ENCODE results near the gene PSMB5.

PSMB5 gene

DNA sequence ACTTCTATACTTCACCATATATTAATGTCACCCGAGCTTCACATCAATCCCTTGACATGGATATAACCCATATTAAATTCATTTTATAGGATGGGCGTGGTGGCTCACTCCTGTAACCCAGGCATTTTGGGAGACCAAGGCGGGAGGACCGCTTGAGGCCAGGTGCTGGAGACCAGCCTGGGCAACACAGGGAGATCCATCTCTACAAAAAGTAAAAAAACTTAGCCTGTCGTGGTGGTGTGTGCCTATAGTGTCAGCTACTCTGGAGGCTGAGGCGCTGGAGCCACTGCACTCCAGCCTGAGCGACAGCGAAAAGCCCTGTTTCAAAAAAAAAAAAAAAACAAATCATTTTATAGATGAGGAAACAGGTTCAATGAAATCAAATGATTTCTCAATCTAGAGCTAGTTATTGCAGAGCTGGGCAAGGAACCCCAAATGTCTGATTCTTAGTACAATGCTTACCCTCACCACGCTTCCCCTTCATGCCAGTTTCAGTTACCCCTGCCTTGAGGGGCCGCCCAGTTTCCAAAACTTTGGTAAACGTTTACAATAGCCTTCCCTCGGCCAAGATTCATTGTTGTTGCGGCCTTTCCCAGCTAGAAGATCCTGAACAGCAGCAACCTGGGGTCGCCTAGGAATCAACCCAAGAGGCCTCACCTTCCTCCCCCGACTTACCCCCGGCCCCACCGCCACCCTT is 751 bp downstream of the PSMB5 start:
- H2AK5ac ChIP-seq (ENCODE audit: low read length) = peak overlapping the region; percentile 88
- peak overlapping the region; percentile 89 for H3K4ac ChIP-seq (ENCODE audit: low read depth, low read length)
- peak overlapping the region; percentile 99 for H3K14ac ChIP-seq (ENCODE audit: low read length)
- H3K79me1 ChIP-seq (ENCODE audit: low read length) = peaks cover 9% of the 10 kb centered on the region
- peak overlapping the region; percentile 92 for H4K91ac ChIP-seq (ENCODE audit: low read depth, low read length)
- peaks cover 20 to 21% of the 10 kb centered on the region in 2 experiments for H3K36me3 ChIP-seq (ENCODE audit: control insufficient read depth in 1 of 2, insufficient read depth in 2 of 2, low read length in 2 of 2)
- H3K4me1 ChIP-seq (ENCODE audit: control insufficient read depth in 1 of 2, insufficient read depth in 2 of 2, low read length in 2 of 2) = peaks cover 3 to 7% of the 10 kb centered on the region in 2 experiments
- H3K4me2 ChIP-seq (ENCODE audit: low read length) = peak overlapping the region; percentile 62
- WGBS (ENCODE audit: extremely low coverage, insufficient coverage, insufficient read length) = 100% methylated on average over 1 of the region's 17 CpGs
- peak overlapping the region; percentile 78 for H2BK5ac ChIP-seq (ENCODE audit: low read depth, low read length, poor library complexity)
- H4K8ac ChIP-seq (ENCODE audit: low read depth, low read length) = peak overlapping the region; percentile 82
- H2BK120ac ChIP-seq (ENCODE audit: insufficient read depth, low read length, poor library complexity) = peak overlapping the region; percentile 90
- H3K9ac ChIP-seq (ENCODE audit: low read length) = peak overlapping the region; percentile 94
- H3K9me3 ChIP-seq (ENCODE audit: insufficient read depth, low read depth, low read length) = no peaks in the 10 kb centered on the region
- no peaks in the 10 kb centered on the region for H3K27me3 ChIP-seq (ENCODE audit: insufficient read depth, low read length)
- no peak for DNase-seq
- peak overlapping the region; percentile 97 for H3K18ac ChIP-seq (ENCODE audit: low read length)
- H2BK12ac ChIP-seq (ENCODE audit: low read length) = no peak overlapping the region
- H2AFZ ChIP-seq (ENCODE audit: insufficient read depth, low read length, poor library complexity) = peak overlapping the region; percentile 7
- peak overlapping the region; percentile 73 for H3K27ac ChIP-seq (ENCODE audit: low read depth, low read length)
- peak overlapping the region; percentile 94 for H4K12ac ChIP-seq (ENCODE audit: low read depth, low read length)
- no peak overlapping the region for H3K23ac ChIP-seq (ENCODE audit: low read length)
- H3K4me3 ChIP-seq (ENCODE audit: low read depth, low read length) = peak overlapping the region; percentile 84
- peaks cover 12% of the 10 kb centered on the region for H3K79me2 ChIP-seq (ENCODE audit: control insufficient read depth, insufficient read depth, low read length, poor library complexity)

DNA sequence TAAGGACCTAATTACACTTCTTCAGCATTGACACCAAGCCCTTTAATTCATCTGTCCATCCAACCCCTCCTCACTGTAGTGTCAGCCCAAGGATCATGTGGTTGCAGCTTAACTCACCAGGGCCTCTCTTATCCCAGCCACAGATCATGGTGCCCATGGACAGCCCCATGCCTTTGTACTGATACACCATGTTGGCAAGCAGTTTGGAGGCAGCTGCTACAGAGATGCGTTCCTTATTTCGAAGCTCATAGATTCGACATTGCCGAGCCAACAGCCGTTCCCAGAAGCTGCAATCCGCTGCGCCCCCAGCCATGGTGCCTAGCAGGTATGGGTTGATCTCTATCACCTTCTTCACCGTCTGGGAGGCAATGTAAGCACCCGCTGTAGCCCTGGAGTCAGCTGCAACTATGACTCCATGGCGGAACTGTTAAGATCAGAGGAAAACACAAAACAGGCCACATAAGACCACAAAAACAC is 1.4 kb downstream of the PSMB5 start:
- Histone ChIP-seq H3K9ac (ENCODE audit: low read length) (no peak overlapping the region), H3K36me3 (ENCODE audit: control insufficient read depth in 1 of 2, insufficient read depth in 2 of 2, low read length in 2 of 2) (peaks cover 20 to 24% of the 10 kb centered on the region in 2 experiments), H3K4me3 (ENCODE audit: low read depth, low read length) (no peak overlapping the region)

DNA sequence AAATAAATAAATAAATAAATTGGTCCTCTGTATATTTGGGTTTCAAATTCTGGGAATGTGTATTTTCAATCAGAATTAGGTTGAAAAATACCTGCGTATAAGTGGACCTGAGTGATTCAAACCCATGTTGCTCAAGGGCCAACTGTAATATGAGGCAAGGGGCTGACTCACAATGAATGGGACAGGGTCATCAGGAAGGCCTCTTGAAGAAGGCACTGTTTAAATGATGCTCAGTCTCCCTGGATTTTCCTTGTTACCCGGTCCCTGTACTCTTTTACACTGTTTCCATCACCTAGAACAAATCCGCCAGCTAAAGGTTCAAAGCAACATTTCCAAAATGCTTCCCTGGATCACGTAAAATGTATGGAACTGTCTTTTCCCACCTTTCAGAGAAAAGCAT is 3.8 kb downstream of the PSMB5 start:
- H3K18ac ChIP-seq (ENCODE audit: low read length) = no peak overlapping the region
- no peak overlapping the region for H3K4me3 ChIP-seq (ENCODE audit: low read depth, low read length)
- peaks cover 3 to 7% of the 10 kb centered on the region in 2 experiments for H3K4me1 ChIP-seq (ENCODE audit: control insufficient read depth in 1 of 2, insufficient read depth in 2 of 2, low read length in 2 of 2)
- H2BK5ac ChIP-seq (ENCODE audit: low read depth, low read length, poor library complexity) = no peak overlapping the region
- H3K23ac ChIP-seq (ENCODE audit: low read length) = no peak overlapping the region
- H3K4ac ChIP-seq (ENCODE audit: low read depth, low read length) = no peak overlapping the region
- no peak overlapping the region for H4K8ac ChIP-seq (ENCODE audit: low read depth, low read length)
- peaks cover 12% of the 10 kb centered on the region for H3K79me2 ChIP-seq (ENCODE audit: control insufficient read depth, insufficient read depth, low read length, poor library complexity)
- H3K4me2 ChIP-seq (ENCODE audit: low read length) = no peak overlapping the region
- H3K9me3 ChIP-seq (ENCODE audit: insufficient read depth, low read depth, low read length) = no peaks in the 10 kb centered on the region
- no peak overlapping the region for H2BK120ac ChIP-seq (ENCODE audit: insufficient read depth, low read length, poor library complexity)
- no peak for DNase-seq
- H3K9ac ChIP-seq (ENCODE audit: low read length) = no peak overlapping the region
- no peak overlapping the region for H2BK12ac ChIP-seq (ENCODE audit: low read length)
- WGBS (ENCODE audit: extremely low coverage, insufficient coverage, insufficient read length) = no CpG with 5 or more reads among the region's 4 CpGs
- no peak overlapping the region for H3K27ac ChIP-seq (ENCODE audit: low read depth, low read length)
- no peak overlapping the region for H3K14ac ChIP-seq (ENCODE audit: low read length)
- H3K36me3 ChIP-seq (ENCODE audit: control insufficient read depth in 1 of 2, insufficient read depth in 2 of 2, low read length in 2 of 2) = peaks cover 29 to 33% of the 10 kb centered on the region in 2 experiments
- H3K79me1 ChIP-seq (ENCODE audit: low read length) = peaks cover 9% of the 10 kb centered on the region
- no peak overlapping the region for H2AK5ac ChIP-seq (ENCODE audit: low read length)
- no peak overlapping the region for H4K12ac ChIP-seq (ENCODE audit: low read depth, low read length)
- no peaks in the 10 kb centered on the region for H3K27me3 ChIP-seq (ENCODE audit: insufficient read depth, low read length)
- no peak overlapping the region for H2AFZ ChIP-seq (ENCODE audit: insufficient read depth, low read length, poor library complexity)
- no peak overlapping the region for H4K91ac ChIP-seq (ENCODE audit: low read depth, low read length)

More for the DNA sequence above, 1.4 kb downstream of the PSMB5 start:
- no peak overlapping the region for H3K27ac ChIP-seq (ENCODE audit: low read depth, low read length)
- no peak overlapping the region for H2AK5ac ChIP-seq (ENCODE audit: low read length)
- H2AFZ ChIP-seq (ENCODE audit: insufficient read depth, low read length, poor library complexity) = no peak overlapping the region
- no CpG with 5 or more reads among the region's 10 CpGs for WGBS (ENCODE audit: extremely low coverage, insufficient coverage, insufficient read length)
- no peaks in the 10 kb centered on the region for H3K27me3 ChIP-seq (ENCODE audit: insufficient read depth, low read length)
- peak overlapping the region; percentile 8 for H3K4ac ChIP-seq (ENCODE audit: low read depth, low read length)
- H4K12ac ChIP-seq (ENCODE audit: low read depth, low read length) = no peak overlapping the region
- no peak overlapping the region for H2BK12ac ChIP-seq (ENCODE audit: low read length)
- no peak overlapping the region for H4K91ac ChIP-seq (ENCODE audit: low read depth, low read length)
- no peak overlapping the region for H4K8ac ChIP-seq (ENCODE audit: low read depth, low read length)
- no peak overlapping the region for H3K14ac ChIP-seq (ENCODE audit: low read length)
- H3K79me2 ChIP-seq (ENCODE audit: control insufficient read depth, insufficient read depth, low read length, poor library complexity) = peaks cover 12% of the 10 kb centered on the region
- no peak overlapping the region for H2BK120ac ChIP-seq (ENCODE audit: insufficient read depth, low read length, poor library complexity)
- H3K4me1 ChIP-seq (ENCODE audit: control insufficient read depth in 1 of 2, insufficient read depth in 2 of 2, low read length in 2 of 2) = peaks cover 3 to 7% of the 10 kb centered on the region in 2 experiments
- peaks cover 9% of the 10 kb centered on the region for H3K79me1 ChIP-seq (ENCODE audit: low read length)
- no peaks in the 10 kb centered on the region for H3K9me3 ChIP-seq (ENCODE audit: insufficient read depth, low read depth, low read length)
- H3K18ac ChIP-seq (ENCODE audit: low read length) = no peak overlapping the region
- no peak for DNase-seq
- H2BK5ac ChIP-seq (ENCODE audit: low read depth, low read length, poor library complexity) = no peak overlapping the region
- H3K4me2 ChIP-seq (ENCODE audit: low read length) = peak overlapping the region; percentile 62
- no peak overlapping the region for H3K23ac ChIP-seq (ENCODE audit: low read length)

DNA sequence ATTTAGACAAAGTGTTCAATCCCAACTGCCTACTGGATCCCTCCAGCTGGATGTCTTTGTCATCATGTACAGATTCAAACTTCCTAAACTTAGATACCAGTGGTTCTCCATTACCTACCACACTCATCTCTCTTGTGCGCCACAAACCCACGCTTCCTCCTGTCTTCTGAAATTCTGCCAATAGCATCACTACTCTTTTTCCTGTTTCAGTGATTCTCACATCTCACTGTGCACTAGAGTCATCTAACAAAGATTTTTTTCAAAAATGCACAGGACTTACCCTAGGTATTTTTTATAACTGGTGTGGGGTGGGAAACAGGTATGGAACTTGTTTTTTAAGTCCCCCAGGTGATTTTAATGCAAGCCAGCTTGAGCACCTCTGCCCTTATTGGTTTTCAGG is 5.9 kb downstream of the PSMB5 start:
- H3K18ac ChIP-seq (ENCODE audit: low read length) = no peak overlapping the region
- no CpG with 5 or more reads among the region's 2 CpGs for WGBS (ENCODE audit: extremely low coverage, insufficient coverage, insufficient read length)
- no peak overlapping the region for H2BK12ac ChIP-seq (ENCODE audit: low read length)
- H3K4me1 ChIP-seq (ENCODE audit: control insufficient read depth in 1 of 2, insufficient read depth in 2 of 2, low read length in 2 of 2) = peaks cover 2 to 6% of the 10 kb centered on the region in 2 experiments
- no peak for DNase-seq
- H2BK5ac ChIP-seq (ENCODE audit: low read depth, low read length, poor library complexity) = no peak overlapping the region
- no peak overlapping the region for H3K23ac ChIP-seq (ENCODE audit: low read length)
- no peak overlapping the region for H4K12ac ChIP-seq (ENCODE audit: low read depth, low read length)
- peaks cover 4% of the 10 kb centered on the region for H3K79me2 ChIP-seq (ENCODE audit: control insufficient read depth, insufficient read depth, low read length, poor library complexity)
- no peaks in the 10 kb centered on the region for H3K27me3 ChIP-seq (ENCODE audit: insufficient read depth, low read length)
- H3K14ac ChIP-seq (ENCODE audit: low read length) = no peak overlapping the region
- no peak overlapping the region for H4K91ac ChIP-seq (ENCODE audit: low read depth, low read length)
- H3K9ac ChIP-seq (ENCODE audit: low read length) = no peak overlapping the region
- H3K27ac ChIP-seq (ENCODE audit: low read depth, low read length) = no peak overlapping the region
- peaks cover 35 to 44% of the 10 kb centered on the region in 2 experiments for H3K36me3 ChIP-seq (ENCODE audit: control insufficient read depth in 1 of 2, insufficient read depth in 2 of 2, low read length in 2 of 2)
- no peak overlapping the region for H2AFZ ChIP-seq (ENCODE audit: insufficient read depth, low read length, poor library complexity)
- H3K4me2 ChIP-seq (ENCODE audit: low read length) = no peak overlapping the region
- no peak overlapping the region for H4K8ac ChIP-seq (ENCODE audit: low read depth, low read length)
- no peak overlapping the region for H2BK120ac ChIP-seq (ENCODE audit: insufficient read depth, low read length, poor library complexity)
- H3K9me3 ChIP-seq (ENCODE audit: insufficient read depth, low read depth, low read length) = no peaks in the 10 kb centered on the region
- no peaks in the 10 kb centered on the region for H3K79me1 ChIP-seq (ENCODE audit: low read length)
- no peak overlapping the region for H3K4me3 ChIP-seq (ENCODE audit: low read depth, low read length)
- no peak overlapping the region for H2AK5ac ChIP-seq (ENCODE audit: low read length)
- H3K4ac ChIP-seq (ENCODE audit: low read depth, low read length) = no peak overlapping the region
